Upper lobe of right lung (tissue), 1 donor: ENCODE measurements around the gene GNAQ. TPM values are rescaled to one million over a fixed set of nuclear protein-coding genes. Genes with fewer than 3 reads are reported as not detected.

Source experiments
- ATAC-seq: fragments of 200-7000 bp; cut with Tn5 transposase; one replicate; pipeline ENCODE4 v1.9.1; 2020; ENCODE audit warnings: mild to moderate bottlenecking, moderate library complexity
- DNase-seq: peaks from one replicate; pipeline ENCODE4 v3.0.0-alpha.2; 2020
- H3K27ac ChIP-seq: fragments of 200-600 bp; one replicate; pipeline ENCODE4 v1.8.0; 2022
- H3K27me3 ChIP-seq: fragments of 200-600 bp; one replicate; pipeline ENCODE4 v1.8.0; 2022; ENCODE audit warnings: mild to moderate bottlenecking
- H3K36me3 ChIP-seq: fragments of 200-600 bp; one replicate; pipeline ENCODE4 v1.8.0; 2022
- H3K4me1 ChIP-seq: fragments of 200-600 bp; one replicate; pipeline ENCODE4 v1.8.0; 2022
- H3K4me3 ChIP-seq: fragments of 200-600 bp; one replicate; pipeline ENCODE4 v1.8.0; 2022; ENCODE audit warnings: mild to moderate bottlenecking
- H3K9me3 ChIP-seq: fragments of 200-600 bp; one replicate; pipeline ENCODE4 v1.8.0; 2022
- CTCF ChIP-seq: fragments of 200-600 bp; IDR thresholded peaks from one replicate; pipeline ENCODE4 v1.8.0; 2022; ENCODE audit warnings: antibody characterized with exemption
- intact Hi-C: fragments of 100-400 bp; cut with DNase I; formaldehyde crosslinking; loops from one replicate; pipeline ENCODE4 v1.11.0; 2022
- total RNA-seq: library from RNA; stranded (reverse); fragmentation: NEBNext Ultra II Directional; extraction: Animal tissue kit (Norgen Biotek cat#: 25700); gene quantifications from one replicate; pipeline ENCODE4 v1.2.1, GENCODE V29; 2021
- donor health status: DM: no; HTN: yes; CAD: no; lungs with severe emphysema.

GNAQ gene
- total RNA-seq, 1 donor from 2014 or later: 132 TPM

DNA sequence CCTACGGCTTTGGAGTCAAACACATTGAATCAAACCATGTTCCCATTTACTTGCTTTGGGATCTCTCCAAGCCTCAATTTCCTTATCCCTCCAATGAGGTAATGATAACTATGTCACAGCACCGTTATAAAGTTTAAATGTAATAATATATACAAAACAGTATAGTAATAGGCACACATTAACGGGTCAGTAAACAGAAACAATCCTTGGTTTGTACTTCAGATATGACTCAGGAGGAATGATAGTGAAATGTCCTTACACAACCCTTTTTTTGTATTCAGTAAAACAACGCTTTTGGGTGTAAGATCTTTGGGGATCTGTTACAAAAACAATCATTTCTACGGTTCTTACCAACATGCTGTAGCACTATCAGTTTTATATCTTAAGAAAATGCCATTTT, 205.0 kb downstream of the GNAQ start:
- H3K9me3 ChIP-seq: no peaks in the 10 kb centered on the region
- ATAC-seq (no peak), DNase-seq (no peak)
- H3K27ac ChIP-seq: no peak overlapping the region
- no peak for TF ChIP-seq CTCF
- no peaks in the 10 kb centered on the region for H3K36me3 ChIP-seq
- no peak overlapping the region for H3K4me3 ChIP-seq
- peaks cover 6% of the 10 kb centered on the region for H3K4me1 ChIP-seq
- no peaks in the 10 kb centered on the region for H3K27me3 ChIP-seq
- intact Hi-C loops: no loop called here

GRCh38 chr9:77826116-77826515, 205.5 kb downstream of the GNAQ start:
- H3K27me3 ChIP-seq: no peaks in the 10 kb centered on the region
- no peak for DNase-seq
- TF ChIP-seq CTCF: no peak
- no peaks in the 10 kb centered on the region for H3K36me3 ChIP-seq
- no peak overlapping the region for H3K27ac ChIP-seq
- peaks cover 6% of the 10 kb centered on the region for H3K4me1 ChIP-seq
- no peak for ATAC-seq
- no peaks in the 10 kb centered on the region for H3K9me3 ChIP-seq
- no peak overlapping the region for H3K4me3 ChIP-seq
- intact Hi-C loops: no loop called here

- H3K4me1 ChIP-seq: peaks cover 6% of the 10 kb centered on the region
- intact Hi-C loops: no loop called here
Observed at GRCh38 chr9:77825361-77825760, 206.2 kb downstream of the GNAQ start.

GRCh38 chr9:77820293-77820954, 211.2 kb downstream of the GNAQ start:
- no peak for ATAC-seq
- H3K36me3 ChIP-seq: no peaks in the 10 kb centered on the region
- H3K4me3 ChIP-seq: no peak overlapping the region
- DNase-seq: no peak
- H3K27me3 ChIP-seq: no peaks in the 10 kb centered on the region
- H3K4me1 ChIP-seq: peaks cover 11% of the 10 kb centered on the region
- no peak overlapping the region for H3K27ac ChIP-seq
- intact Hi-C loops: no loop called here
- H3K9me3 ChIP-seq: no peaks in the 10 kb centered on the region
- TF ChIP-seq CTCF: no peak

More at GRCh38 chr9:77825361-77825760, 206.2 kb downstream of the GNAQ start:
- DNase-seq (no peak), ATAC-seq (no peak)
- Histone ChIP-seq H3K27ac (no peak overlapping the region), H3K36me3 (no peaks in the 10 kb centered on the region), H3K27me3 (no peaks in the 10 kb centered on the region), H3K4me3 (no peak overlapping the region), H3K9me3 (no peaks in the 10 kb centered on the region)
- TF ChIP-seq CTCF: no peak

DNA sequence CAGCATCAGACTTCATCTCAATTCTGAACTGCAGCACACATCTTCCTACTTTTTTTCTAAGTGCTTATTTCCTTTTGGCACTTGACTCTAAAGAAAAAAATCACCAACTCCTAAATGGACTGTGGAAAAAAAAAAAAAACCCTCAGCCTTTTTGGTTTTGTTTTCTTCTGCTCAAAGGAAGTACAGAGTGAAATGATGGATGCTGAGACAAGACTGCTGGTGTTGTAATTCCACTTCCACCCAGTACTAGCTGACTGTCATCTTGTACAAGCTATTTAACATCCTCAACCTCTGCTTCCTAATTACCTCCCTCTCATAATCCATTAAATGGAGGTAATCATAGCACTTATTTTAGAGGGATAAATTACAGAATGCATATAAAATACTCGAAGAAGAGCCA, 212.0 kb downstream of the GNAQ start:
- no peak overlapping the region for H3K27ac ChIP-seq
- DNase-seq (no peak), ATAC-seq (peak; percentile 77)
- H3K4me1 ChIP-seq: peaks cover 11% of the 10 kb centered on the region
- intact Hi-C loops: no loop called here
- H3K27me3 ChIP-seq: no peaks in the 10 kb centered on the region
- no peak overlapping the region for H3K4me3 ChIP-seq
- H3K9me3 ChIP-seq: no peaks in the 10 kb centered on the region
- no peak for TF ChIP-seq CTCF
- H3K36me3 ChIP-seq: peaks cover 7% of the 10 kb centered on the region
